DND-41 (cell line): Measurements from ENCODE around the gene HDX.

ENCODE experiments used
- ATAC-seq: fragments of 200-7000 bp; cut with Tn5 transposase; 3 replicates; pipeline ENCODE4 v1.9.1; 2021; ENCODE audit warnings: low read depth; ENCODE audit not compliant: insufficient read depth
- DNase-seq: peaks from one replicate; pipeline ENCODE4 v3.0.0-alpha.2; 2020
- H2AFZ ChIP-seq: 2 replicates; pipeline ENCODE4 v1.6.0; 2012; ENCODE audit warnings: low read depth, low read length
- H3K27ac ChIP-seq: 2 replicates; pipeline ENCODE4 v1.5.1; 2012; ENCODE audit warnings: low read length, inconsistent platforms
- H3K27me3 ChIP-seq: fragments of 200-600 bp; sonication (generic); 2 replicates; pipeline ENCODE4 v1.6.0; 2012; ENCODE audit warnings: low read length, mild to moderate bottlenecking, inconsistent platforms; ENCODE audit not compliant: insufficient read depth, poor library complexity
- H3K36me3 ChIP-seq: 2 replicates; pipeline ENCODE4 v1.5.1; 2012; ENCODE audit warnings: low read length, inconsistent platforms; ENCODE audit not compliant: insufficient read depth
- H3K4me1 ChIP-seq: 2 replicates; pipeline ENCODE4 v1.5.1; 2012; ENCODE audit warnings: mild to moderate bottlenecking, low read length; ENCODE audit not compliant: insufficient read depth
- H3K4me2 ChIP-seq: 2 replicates; pipeline ENCODE4 v1.6.0; 2012; ENCODE audit warnings: mild to moderate bottlenecking, moderate library complexity, low read length, inconsistent platforms; ENCODE audit not compliant: insufficient read depth
- H3K4me3 ChIP-seq, 2 experiments: fragments of 200-600 bp in 1 of 2; shearing (Covaris generic) in 1 of 2; 2 replicates each; pipeline ENCODE4 v1.5.1; 2012 to 2016; ENCODE audit warnings: inconsistent platforms in 2 of 2, low read length in 2 of 2, mild to moderate bottlenecking in 2 of 2, low read depth in 1 of 2, moderate library complexity in 1 of 2
- H3K79me2 ChIP-seq: 2 replicates; pipeline ENCODE4 v1.6.0; 2012; ENCODE audit warnings: low read length, inconsistent platforms; ENCODE audit not compliant: insufficient read depth
- H3K9ac ChIP-seq: 2 replicates; pipeline ENCODE4 v1.6.0; 2012; ENCODE audit warnings: low read depth, mild to moderate bottlenecking, inconsistent platforms, low read length, moderate library complexity
- H3K9me3 ChIP-seq: 2 replicates; pipeline ENCODE4 v1.5.1; 2012; ENCODE audit warnings: low read length, moderate library complexity, mild to moderate bottlenecking, inconsistent platforms; ENCODE audit not compliant: insufficient read depth, severe bottlenecking
- H4K20me1 ChIP-seq: 2 replicates; pipeline ENCODE4 v1.6.0; 2012; ENCODE audit warnings: low read length; ENCODE audit not compliant: insufficient read depth
- CTCF ChIP-seq: IDR thresholded peaks from 2 replicates; pipeline ENCODE4 v1.5.1; 2012; ENCODE audit warnings: borderline replicate concordance, low read length, moderate library complexity, mild to moderate bottlenecking; ENCODE audit not compliant: poor library complexity, severe bottlenecking; ENCODE audit errors: extremely low read depth
- EZH2 ChIP-seq: IDR thresholded peaks from 3 replicates; pipeline ENCODE4 v1.6.1; 2012; ENCODE audit warnings: borderline replicate concordance, low read depth, mild to moderate bottlenecking, moderate library complexity, low read length, inconsistent platforms; ENCODE audit not compliant: severe bottlenecking

Gene HDX

GRCh38 chrX:84358271-84358670, 144.0 kb downstream of the HDX start:
- Histone ChIP-seq H2AFZ (no peak overlapping the region), H3K27ac (no peak overlapping the region), H4K20me1 (no peaks in the 10 kb centered on the region), H3K9me3 (no peaks in the 10 kb centered on the region), H3K36me3 (no peaks in the 10 kb centered on the region), H3K4me1 (no peaks in the 10 kb centered on the region), H3K27me3 (no peaks in the 10 kb centered on the region), H3K4me3 (no peak overlapping the region), H3K79me2 (no peaks in the 10 kb centered on the region), H3K4me2 (no peak overlapping the region), H3K9ac (no peak overlapping the region)
- no peak for DNase-seq
- TF ChIP-seq CTCF (no peak), EZH2 (no peak)
- no peak for ATAC-seq

- Histone ChIP-seq H3K27ac (no peak overlapping the region), H3K9ac (no peak overlapping the region), H3K9me3 (no peaks in the 10 kb centered on the region), H3K79me2 (no peaks in the 10 kb centered on the region), H2AFZ (no peak overlapping the region), H4K20me1 (no peaks in the 10 kb centered on the region), H3K36me3 (no peaks in the 10 kb centered on the region), H3K4me2 (no peak overlapping the region), H3K27me3 (no peaks in the 10 kb centered on the region), H3K4me1 (no peaks in the 10 kb centered on the region), H3K4me3 (no peak overlapping the region)
- DNase-seq (no peak), ATAC-seq (no peak)
- TF ChIP-seq EZH2: no peak
- no peak for TF ChIP-seq CTCF
Measured at GRCh38 chrX:84357296-84357695, 145.0 kb downstream of the HDX start.

- Histone ChIP-seq H3K79me2 (no peaks in the 10 kb centered on the region), H3K4me1 (no peaks in the 10 kb centered on the region), H3K27ac (no peak overlapping the region), H3K36me3 (no peaks in the 10 kb centered on the region), H3K27me3 (no peaks in the 10 kb centered on the region), H3K9me3 (no peaks in the 10 kb centered on the region), H3K9ac (no peak overlapping the region), H3K4me2 (no peak overlapping the region), H3K4me3 (no peak overlapping the region), H2AFZ (no peak overlapping the region), H4K20me1 (no peaks in the 10 kb centered on the region)
- TF ChIP-seq CTCF (no peak), EZH2 (no peak)
- DNase-seq (no peak), ATAC-seq (no peak)
Measured at GRCh38 chrX:84340968-84341367, 161.3 kb downstream of the HDX start.
